Keratinocyte (primary cell): ENCODE results near the gene SRCIN1. TPM values are rescaled to one million over a fixed set of nuclear protein-coding genes. Genes with fewer than 3 reads are reported as not detected.

Source experiments
- DNase-seq: peaks from one replicate; pipeline ENCODE4 v3.0.0-alpha.2; 2011; ENCODE audit warnings: low read depth, missing footprints, low spot score
- FAIRE-seq: peaks from 2 replicates; lab custom pipeline; 2011; peaks lifted over from hg19 to GRCh38; lab: Jason Lieb, UNC
- H2AFZ ChIP-seq: 2 replicates; pipeline ENCODE4 v1.6.0; 2012; ENCODE audit warnings: low read length, control low read depth, inconsistent platforms; ENCODE audit not compliant: control insufficient read depth
- H3K27ac ChIP-seq: 2 replicates; pipeline ENCODE4 v1.5.1; 2011; ENCODE audit warnings: low read length; ENCODE audit not compliant: control insufficient read depth, insufficient read depth
- H3K27me3 ChIP-seq: 3 replicates; pipeline ENCODE4 v1.6.0; 2011; ENCODE audit warnings: low read length; ENCODE audit not compliant: control insufficient read depth, insufficient read depth; ENCODE audit errors: extremely low read depth
- H3K36me3 ChIP-seq, 2 experiments: 2 replicates in 1 of 2; 3 replicates in 1 of 2; pipeline ENCODE4 v1.5.1; 2011; ENCODE audit warnings: low read length in 2 of 2, mild to moderate bottlenecking in 1 of 2; ENCODE audit not compliant: control insufficient read depth in 2 of 2, insufficient read depth in 2 of 2; ENCODE audit errors: extremely low read depth in 1 of 2
- H3K4me1 ChIP-seq: 3 replicates; pipeline ENCODE4 v1.5.1; 2011; ENCODE audit warnings: low read length; ENCODE audit not compliant: control insufficient read depth, insufficient read depth; ENCODE audit errors: extremely low read depth
- H3K4me2 ChIP-seq: 3 replicates; pipeline ENCODE4 v1.6.0; 2011; ENCODE audit warnings: low read depth, low read length; ENCODE audit not compliant: control insufficient read depth, insufficient read depth; ENCODE audit errors: extremely low read depth
- H3K4me3 ChIP-seq, 3 experiments: fragments of 200-600 bp in 1 of 3; sonication (generic) in 1 of 3; 2 replicates in 2 of 3; 3 replicates in 1 of 3; pipeline ENCODE4 v1.5.1; 2011 to 2016; ENCODE audit warnings: low read length in 3 of 3, mild to moderate bottlenecking in 3 of 3, control low read depth in 2 of 3, inconsistent platforms in 1 of 3, low read depth in 1 of 3, mixed read lengths in 1 of 3, mixed run types in 1 of 3, moderate library complexity in 1 of 3; ENCODE audit not compliant: control insufficient read depth in 2 of 3, insufficient read depth in 2 of 3; ENCODE audit errors: extremely low read depth in 1 of 3
- H3K79me2 ChIP-seq: 2 replicates; pipeline ENCODE4 v1.6.0; 2012; ENCODE audit warnings: low read length; ENCODE audit not compliant: control insufficient read depth, insufficient read depth
- H3K9ac ChIP-seq: 3 replicates; pipeline ENCODE4 v1.6.0; 2011; ENCODE audit warnings: low read length; ENCODE audit not compliant: control insufficient read depth, insufficient read depth; ENCODE audit errors: extremely low read depth
- H3K9me1 ChIP-seq: 3 replicates; pipeline ENCODE4 v1.6.0; 2011; ENCODE audit warnings: low read length; ENCODE audit not compliant: control insufficient read depth, insufficient read depth; ENCODE audit errors: extremely low read depth
- H3K9me3 ChIP-seq: 2 replicates; pipeline ENCODE4 v1.5.1; 2012; ENCODE audit warnings: low read depth, low read length; ENCODE audit not compliant: control insufficient read depth
- H4K20me1 ChIP-seq: 3 replicates; pipeline ENCODE4 v1.6.0; 2011; ENCODE audit warnings: low read length; ENCODE audit not compliant: control insufficient read depth, insufficient read depth; ENCODE audit errors: extremely low read depth
- EZH2 ChIP-seq: IDR thresholded peaks from one replicate; pipeline ENCODE4 v1.6.1; 2012; ENCODE audit warnings: inconsistent platforms, mild to moderate bottlenecking, low read length, moderate library complexity
- dilution Hi-C: fragments of 300-500 bp; cut with MboI; formaldehyde crosslinking; loops from one replicate; pipeline ENCODE4 v1.7.0; 2020; ENCODE audit warnings: low sequenced_read_pairs; ENCODE audit not compliant: extremely low pct_ligation_motif_present
- polyA minus RNA-seq, 3 experiments: library from RNA; depleted of rRNA, polyadenylated mRNA; stranded (reverse); fragments of >200 nt; gene quantifications; 1 replicate in 1 of 3; 2 replicates in 1 of 3; 3 replicates in 1 of 3; pipeline ENCODE4 v1.2.3, GENCODE V29; 2011
- polyA plus RNA-seq, 5 experiments: library from polyadenylated mRNA; depleted of rRNA in 3 of 5; stranded (reverse) in 3 of 5; stranded (forward) in 1 of 5; unstranded in 1 of 5; fragments of >200 nt; gene quantifications; 1 replicate in 1 of 5; 2 replicates in 3 of 5; 3 replicates in 1 of 5; pipeline versions ENCODE4 v1.2.1 to v1.2.3, GENCODE V29; 2011 to 2012; ENCODE audit warnings: missing spikeins in 2 of 5, low read depth in 1 of 5, low replicate concordance in 1 of 5
- TF ChIP-seq, protein P1 (sequence below), 3 experiments: IDR thresholded peaks in 1 of 3; conservative IDR thresholded peaks in 1 of 3; optimal IDR thresholded peaks in 1 of 3; 2 replicates in 2 of 3; 3 replicates in 1 of 3; pipeline versions ENCODE3 to v1.5.1; 2011; ENCODE audit warnings: low read length in 3 of 3, mild to moderate bottlenecking in 3 of 3, moderate library complexity in 2 of 3, control low read depth in 1 of 3, inconsistent platforms in 1 of 3; ENCODE audit not compliant: insufficient read depth in 2 of 3; ENCODE audit errors: extremely low read depth in 1 of 3

The SRCIN1 gene, protein sequence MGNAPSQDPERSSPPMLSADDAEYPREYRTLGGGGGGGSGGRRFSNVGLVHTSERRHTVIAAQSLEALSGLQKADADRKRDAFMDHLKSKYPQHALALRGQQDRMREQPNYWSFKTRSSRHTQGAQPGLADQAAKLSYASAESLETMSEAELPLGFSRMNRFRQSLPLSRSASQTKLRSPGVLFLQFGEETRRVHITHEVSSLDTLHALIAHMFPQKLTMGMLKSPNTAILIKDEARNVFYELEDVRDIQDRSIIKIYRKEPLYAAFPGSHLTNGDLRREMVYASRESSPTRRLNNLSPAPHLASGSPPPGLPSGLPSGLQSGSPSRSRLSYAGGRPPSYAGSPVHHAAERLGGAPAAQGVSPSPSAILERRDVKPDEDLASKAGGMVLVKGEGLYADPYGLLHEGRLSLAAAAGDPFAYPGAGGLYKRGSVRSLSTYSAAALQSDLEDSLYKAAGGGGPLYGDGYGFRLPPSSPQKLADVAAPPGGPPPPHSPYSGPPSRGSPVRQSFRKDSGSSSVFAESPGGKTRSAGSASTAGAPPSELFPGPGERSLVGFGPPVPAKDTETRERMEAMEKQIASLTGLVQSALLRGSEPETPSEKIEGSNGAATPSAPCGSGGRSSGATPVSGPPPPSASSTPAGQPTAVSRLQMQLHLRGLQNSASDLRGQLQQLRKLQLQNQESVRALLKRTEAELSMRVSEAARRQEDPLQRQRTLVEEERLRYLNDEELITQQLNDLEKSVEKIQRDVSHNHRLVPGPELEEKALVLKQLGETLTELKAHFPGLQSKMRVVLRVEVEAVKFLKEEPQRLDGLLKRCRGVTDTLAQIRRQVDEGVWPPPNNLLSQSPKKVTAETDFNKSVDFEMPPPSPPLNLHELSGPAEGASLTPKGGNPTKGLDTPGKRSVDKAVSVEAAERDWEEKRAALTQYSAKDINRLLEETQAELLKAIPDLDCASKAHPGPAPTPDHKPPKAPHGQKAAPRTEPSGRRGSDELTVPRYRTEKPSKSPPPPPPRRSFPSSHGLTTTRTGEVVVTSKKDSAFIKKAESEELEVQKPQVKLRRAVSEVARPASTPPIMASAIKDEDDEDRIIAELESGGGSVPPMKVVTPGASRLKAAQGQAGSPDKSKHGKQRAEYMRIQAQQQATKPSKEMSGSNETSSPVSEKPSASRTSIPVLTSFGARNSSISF
- polyA plus RNA-seq (0.31 to 0.41 TPM (median 0.37 TPM) in 3 replicates), polyA minus RNA-seq (0.10 to 0.33 TPM (median 0.16 TPM) in 3 replicates)
- polyA plus RNA-seq (2011; ENCODE audit: low read depth), result 0.56 TPM
- polyA plus RNA-seq (2011; cell fraction: cytosol; rRNA removed), result 0.15 and 0.23 TPM in 2 replicates
- 2.5 and 4.5 TPM in 2 replicates for polyA plus RNA-seq (2011; cell fraction: nucleus; rRNA removed)
- polyA plus RNA-seq (2012; ENCODE audit: low replicate concordance), result 0.75 and 0.77 TPM in 2 replicates
- polyA minus RNA-seq (2011; cell fraction: cytosol; rRNA and poly(A)+ RNA removed), result 1.3 TPM
- polyA minus RNA-seq (2011; cell fraction: nucleus; rRNA and poly(A)+ RNA removed), result 0.23 and 0.95 TPM in 2 replicates

DNA sequence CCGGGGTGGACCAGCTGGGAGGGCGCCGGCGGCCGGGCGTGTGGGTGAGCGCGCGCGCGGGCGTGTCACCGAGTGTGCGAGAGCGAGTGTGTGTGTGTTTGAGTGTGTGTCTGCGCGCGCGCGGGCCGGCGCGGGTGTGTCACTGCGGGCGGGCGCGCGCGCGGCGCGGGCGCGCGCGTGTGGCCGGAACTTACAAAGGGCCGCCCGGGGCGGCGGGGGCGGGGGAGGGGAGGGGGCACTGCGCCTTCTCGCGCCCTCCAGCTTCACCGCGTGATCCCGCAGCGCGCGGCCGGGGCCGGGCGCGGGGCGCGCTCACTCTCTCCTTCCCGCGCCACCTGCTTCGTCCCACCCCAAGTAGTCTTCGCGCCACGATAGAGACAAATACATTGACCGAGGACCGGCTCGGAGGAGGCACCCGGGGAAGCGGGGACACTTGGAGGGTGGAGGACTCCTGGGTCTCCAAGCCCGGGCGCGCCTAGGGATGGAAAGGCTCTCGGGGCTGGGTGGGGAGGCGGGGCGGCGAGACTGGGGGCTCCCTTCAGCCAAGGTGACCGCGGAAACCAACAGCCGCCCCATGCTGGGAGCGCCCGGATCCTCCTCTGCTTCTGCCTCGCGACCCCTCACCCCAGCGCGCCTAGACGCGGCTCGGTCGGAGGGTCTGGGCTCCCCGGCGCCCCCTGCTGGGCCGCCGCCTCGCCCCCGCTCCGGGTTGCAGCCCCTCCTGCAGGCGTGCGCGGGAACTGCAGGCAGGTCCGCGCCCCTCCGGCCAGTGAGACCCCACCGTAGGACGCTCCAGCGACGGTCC is at the start of gene SRCIN1:
TSS of gene SRCIN1 (minus strand) at position 112 of the 805 bp plus-strand sequence. CDS start 247 bp downstream, outside the sequence.
- DNase-seq, result no peak
- dilution Hi-C loops, result no loop called here

More for the DNA sequence above, at the start of gene SRCIN1:
- H3K36me3 ChIP-seq, result no peaks in the 10 kb centered on the region
- no peak within 1 kb of the TSS for H3K9ac ChIP-seq
- H3K79me2 ChIP-seq, result no peaks in the 10 kb centered on the region
- H4K20me1 ChIP-seq, result no peaks in the 10 kb centered on the region
- peak within 1 kb of the TSS; percentile 33 for H2AFZ ChIP-seq
- no peaks in the 10 kb centered on the region for H3K9me3 ChIP-seq
- no peak for FAIRE-seq
- H3K27ac ChIP-seq, result no peak within 1 kb of the TSS
- peaks cover 4% of the 10 kb centered on the region for H3K4me1 ChIP-seq
- peak within 1 kb of the TSS; percentile 49 to 53 (median 51) for H3K4me3 ChIP-seq
- H3K4me2 ChIP-seq, result peak within 1 kb of the TSS; percentile 73
- peaks cover 78% of the 10 kb centered on the region for H3K27me3 ChIP-seq
- no peaks in the 10 kb centered on the region for H3K9me1 ChIP-seq
- no peak for TF ChIP-seq EZH2
- TF ChIP-seq, protein P1, sequence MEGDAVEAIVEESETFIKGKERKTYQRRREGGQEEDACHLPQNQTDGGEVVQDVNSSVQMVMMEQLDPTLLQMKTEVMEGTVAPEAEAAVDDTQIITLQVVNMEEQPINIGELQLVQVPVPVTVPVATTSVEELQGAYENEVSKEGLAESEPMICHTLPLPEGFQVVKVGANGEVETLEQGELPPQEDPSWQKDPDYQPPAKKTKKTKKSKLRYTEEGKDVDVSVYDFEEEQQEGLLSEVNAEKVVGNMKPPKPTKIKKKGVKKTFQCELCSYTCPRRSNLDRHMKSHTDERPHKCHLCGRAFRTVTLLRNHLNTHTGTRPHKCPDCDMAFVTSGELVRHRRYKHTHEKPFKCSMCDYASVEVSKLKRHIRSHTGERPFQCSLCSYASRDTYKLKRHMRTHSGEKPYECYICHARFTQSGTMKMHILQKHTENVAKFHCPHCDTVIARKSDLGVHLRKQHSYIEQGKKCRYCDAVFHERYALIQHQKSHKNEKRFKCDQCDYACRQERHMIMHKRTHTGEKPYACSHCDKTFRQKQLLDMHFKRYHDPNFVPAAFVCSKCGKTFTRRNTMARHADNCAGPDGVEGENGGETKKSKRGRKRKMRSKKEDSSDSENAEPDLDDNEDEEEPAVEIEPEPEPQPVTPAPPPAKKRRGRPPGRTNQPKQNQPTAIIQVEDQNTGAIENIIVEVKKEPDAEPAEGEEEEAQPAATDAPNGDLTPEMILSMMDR (optimal IDR thresholded peaks at IDR 0.05 in 1 of 3, IDR thresholded peaks at IDR 0.05 in 1 of 3, conservative IDR thresholded peaks at IDR 0.05 in 1 of 3; ENCODE audit: extremely low read depth in 1 of 3, insufficient read depth in 2 of 3, low read length in 3 of 3), result peak; percentile 81 to 95 (median 86)
